Esophagus squamous epithelium (tissue), 5 donors: ENCODE results near the gene CCNL2. TPM values are rescaled to one million over a fixed set of nuclear protein-coding genes. Genes with fewer than 3 reads are reported as not detected.

ENCODE experiments used
- DNase-seq: peaks from one replicate; lab custom pipeline; 2025; lab: John Stamatoyannopoulos, UW
- H3K27ac ChIP-seq, 4 donors: fragments of 200-600 bp; sonication (generic); one replicate each; pipeline ENCODE4 v1.5.1; 2016 to 2019; ENCODE audit warnings: mild to moderate bottlenecking in 1 of 4
- H3K27me3 ChIP-seq, 4 donors: fragments of 200-600 bp; sonication (generic); 1 replicate in 3 of 4; 2 replicates in 1 of 4; pipeline versions ENCODE4 v1.5.1 to v1.6.0; 2017 to 2021; ENCODE audit warnings: antibody characterized with exemption in 1 of 4
- H3K36me3 ChIP-seq, 3 donors: fragments of 200-600 bp; sonication (generic); one replicate each; pipeline ENCODE4 v1.5.1; 2016 to 2019
- H3K4me1 ChIP-seq, 3 donors: fragments of 200-600 bp; sonication (generic); one replicate each; pipeline ENCODE4 v1.5.1; 2017 to 2019
- H3K4me3 ChIP-seq, 4 donors: fragments of 200-600 bp; sonication (generic); 1 replicate in 3 of 4; 2 replicates in 1 of 4; pipeline ENCODE4 v1.5.1; 2016 to 2019; ENCODE audit warnings: mild to moderate bottlenecking in 2 of 4, moderate library complexity in 1 of 4
- H3K9me3 ChIP-seq, 3 donors: fragments of 200-600 bp; sonication (generic); one replicate each; pipeline ENCODE4 v1.5.1; 2016 to 2019
- POLR2A ChIP-seq, 4 donors: fragments of 450-650 bp; IDR thresholded peaks; one replicate each; pipeline ENCODE4 v1.6.1; 2017; ENCODE audit warnings: antibody characterized with exemption in 4 of 4, mild to moderate bottlenecking in 4 of 4, moderate library complexity in 3 of 4
- WGBS, 2 donors: methylation state at CpG; one replicate each; pipeline ENCODE4 v1.1.5; 2018; 5-methylcytosine and 5-hydroxymethylcytosine counted together
- intact Hi-C: fragments of 100-400 bp; cut with DNase I; formaldehyde crosslinking; loops from one replicate; pipeline ENCODE4 v1.15.0; 2022
- total RNA-seq, 4 donors: library from RNA; depleted of rRNA; stranded (reverse); fragments of >200 nt; gene quantifications; one replicate each; pipeline ENCODE4 v1.1.0, GENCODE V29; 2016
- TF ChIP-seq, protein P1 (sequence below), 6 experiments: fragments of 450-650 bp in 4 of 6; fragments of 200-600 bp in 2 of 6; sonication (generic) in 2 of 6; IDR thresholded peaks; one replicate each; pipeline ENCODE4 v1.5.1; 2016 to 2019; ENCODE audit warnings: antibody characterized with exemption in 6 of 6, mild to moderate bottlenecking in 4 of 6, moderate library complexity in 4 of 6
- donor health status: DM: yes; HTN: yes; CAD: no.

The CCNL2 gene
- total RNA-seq, 4 donors from 2014 or later = 42.5 to 213 (median 104) TPM

DNA sequence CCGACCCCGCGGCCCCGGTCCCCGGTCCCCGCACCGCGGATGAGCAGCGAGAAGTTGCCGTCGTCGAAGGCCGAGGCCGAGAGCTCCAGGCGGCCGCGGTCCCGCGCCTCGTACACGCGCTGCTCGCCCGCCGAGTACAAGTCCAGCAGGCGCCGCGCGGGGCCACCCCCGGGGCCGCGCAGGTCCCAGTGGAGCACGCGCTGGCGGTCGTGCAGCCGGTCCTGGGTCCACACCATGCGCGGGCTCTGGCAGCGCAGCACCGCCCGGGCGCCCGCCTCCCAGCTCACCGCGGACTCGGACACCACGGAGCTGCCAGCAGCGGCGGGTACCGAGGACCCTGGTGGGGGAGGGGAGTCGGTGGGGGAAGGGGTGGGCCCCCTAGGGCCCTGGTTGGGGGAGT, 43.7 kb downstream of the CCNL2 start:
- H3K4me1 ChIP-seq = peaks cover 53 to 93% (median 57%) of the 10 kb centered on the region in 3 donors
- no peaks in the 10 kb centered on the region for H3K9me3 ChIP-seq
- H3K27ac ChIP-seq = peak overlapping the region in 3 of 4 donors; percentile 82 to 92 (median 88)
- peak overlapping the region in 2 of 4 donors; percentile 50 to 61 for H3K4me3 ChIP-seq
- no peak for TF ChIP-seq POLR2A (IDR thresholded peaks at IDR 0.05)
- TF ChIP-seq, protein P1, sequence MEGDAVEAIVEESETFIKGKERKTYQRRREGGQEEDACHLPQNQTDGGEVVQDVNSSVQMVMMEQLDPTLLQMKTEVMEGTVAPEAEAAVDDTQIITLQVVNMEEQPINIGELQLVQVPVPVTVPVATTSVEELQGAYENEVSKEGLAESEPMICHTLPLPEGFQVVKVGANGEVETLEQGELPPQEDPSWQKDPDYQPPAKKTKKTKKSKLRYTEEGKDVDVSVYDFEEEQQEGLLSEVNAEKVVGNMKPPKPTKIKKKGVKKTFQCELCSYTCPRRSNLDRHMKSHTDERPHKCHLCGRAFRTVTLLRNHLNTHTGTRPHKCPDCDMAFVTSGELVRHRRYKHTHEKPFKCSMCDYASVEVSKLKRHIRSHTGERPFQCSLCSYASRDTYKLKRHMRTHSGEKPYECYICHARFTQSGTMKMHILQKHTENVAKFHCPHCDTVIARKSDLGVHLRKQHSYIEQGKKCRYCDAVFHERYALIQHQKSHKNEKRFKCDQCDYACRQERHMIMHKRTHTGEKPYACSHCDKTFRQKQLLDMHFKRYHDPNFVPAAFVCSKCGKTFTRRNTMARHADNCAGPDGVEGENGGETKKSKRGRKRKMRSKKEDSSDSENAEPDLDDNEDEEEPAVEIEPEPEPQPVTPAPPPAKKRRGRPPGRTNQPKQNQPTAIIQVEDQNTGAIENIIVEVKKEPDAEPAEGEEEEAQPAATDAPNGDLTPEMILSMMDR (IDR thresholded peaks at IDR 0.05) = no peak
- intact Hi-C loops = no loop called here
- no CpG with 5 or more reads among the region's 52 CpGs for WGBS, 2 donors
- H3K27me3 ChIP-seq = peaks cover 0 to 85% (median 12%) of the 10 kb centered on the region in 4 donors
- peaks cover 0 to 23% (median 0%) of the 10 kb centered on the region in 3 donors for H3K36me3 ChIP-seq
- DNase-seq = no peak

DNA sequence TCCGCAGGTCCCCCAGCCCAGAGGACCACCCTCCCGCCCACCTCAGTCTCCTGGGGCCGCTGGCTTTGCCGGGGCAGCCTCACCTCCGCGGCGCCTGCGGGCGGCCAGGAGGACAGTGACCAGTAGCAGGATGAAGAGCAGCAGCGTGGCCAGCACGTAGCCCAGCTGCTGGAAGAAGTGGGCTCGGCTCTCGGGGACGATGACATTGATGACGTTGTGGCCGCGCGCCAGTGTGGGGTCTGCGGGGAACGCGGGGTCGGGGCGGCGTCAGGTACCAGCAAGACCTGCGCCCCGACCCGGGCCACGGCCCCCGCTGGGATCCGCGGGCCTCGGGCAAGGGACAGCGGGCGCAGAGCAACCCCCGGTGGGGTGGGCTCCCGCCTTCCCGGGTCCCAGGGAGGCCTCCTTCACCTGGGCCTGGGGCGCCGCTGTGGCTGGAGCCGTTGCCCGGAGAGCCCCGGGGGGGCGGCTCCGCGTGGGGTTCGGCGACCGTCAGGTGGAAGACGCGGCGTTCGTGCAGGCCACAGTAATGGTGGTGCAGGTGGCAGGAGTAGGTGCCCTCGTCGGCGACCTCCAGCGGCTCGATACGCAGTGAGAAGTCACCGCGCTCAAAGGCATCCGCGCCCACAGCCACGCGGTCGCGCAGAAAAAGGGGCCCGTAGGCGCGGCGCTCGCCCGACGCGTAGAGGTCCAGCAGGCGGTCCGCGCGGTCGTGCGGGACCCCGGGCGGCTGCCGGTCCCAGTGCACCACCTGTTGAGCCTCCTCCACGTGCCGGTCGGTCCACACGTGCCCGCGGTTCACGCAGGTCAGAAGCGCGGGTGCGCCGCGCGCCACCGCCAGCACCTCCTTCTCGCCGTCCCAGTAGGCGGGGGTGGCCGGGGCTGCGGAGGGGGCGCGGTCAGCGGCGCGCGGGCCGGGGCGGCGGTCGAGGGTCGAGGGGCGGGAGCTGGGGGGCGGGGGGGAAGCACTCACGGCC, 44.6 kb downstream of the CCNL2 start:
- no peak for DNase-seq
- intact Hi-C loops = no loop called here
- H3K27me3 ChIP-seq = peaks cover 0 to 77% (median 12%) of the 10 kb centered on the region in 4 donors
- peaks cover 0 to 23% (median 0%) of the 10 kb centered on the region in 3 donors for H3K36me3 ChIP-seq
- peak overlapping the region in 2 of 4 donors; percentile 50 to 61 for H3K4me3 ChIP-seq
- TF ChIP-seq, protein P1 (IDR thresholded peaks at IDR 0.05) = no peak
- TF ChIP-seq POLR2A (IDR thresholded peaks at IDR 0.05) = no peak
- H3K9me3 ChIP-seq = no peaks in the 10 kb centered on the region
- H3K27ac ChIP-seq = peak overlapping the region in 2 of 4 donors; percentile 88 to 92
- peaks cover 46 to 84% (median 57%) of the 10 kb centered on the region in 3 donors for H3K4me1 ChIP-seq
- 33% methylated on average over 9 of the region's 116 CpGs; no CpG with 5 or more reads in 1 of the 2 donors for WGBS, 2 donors

DNA sequence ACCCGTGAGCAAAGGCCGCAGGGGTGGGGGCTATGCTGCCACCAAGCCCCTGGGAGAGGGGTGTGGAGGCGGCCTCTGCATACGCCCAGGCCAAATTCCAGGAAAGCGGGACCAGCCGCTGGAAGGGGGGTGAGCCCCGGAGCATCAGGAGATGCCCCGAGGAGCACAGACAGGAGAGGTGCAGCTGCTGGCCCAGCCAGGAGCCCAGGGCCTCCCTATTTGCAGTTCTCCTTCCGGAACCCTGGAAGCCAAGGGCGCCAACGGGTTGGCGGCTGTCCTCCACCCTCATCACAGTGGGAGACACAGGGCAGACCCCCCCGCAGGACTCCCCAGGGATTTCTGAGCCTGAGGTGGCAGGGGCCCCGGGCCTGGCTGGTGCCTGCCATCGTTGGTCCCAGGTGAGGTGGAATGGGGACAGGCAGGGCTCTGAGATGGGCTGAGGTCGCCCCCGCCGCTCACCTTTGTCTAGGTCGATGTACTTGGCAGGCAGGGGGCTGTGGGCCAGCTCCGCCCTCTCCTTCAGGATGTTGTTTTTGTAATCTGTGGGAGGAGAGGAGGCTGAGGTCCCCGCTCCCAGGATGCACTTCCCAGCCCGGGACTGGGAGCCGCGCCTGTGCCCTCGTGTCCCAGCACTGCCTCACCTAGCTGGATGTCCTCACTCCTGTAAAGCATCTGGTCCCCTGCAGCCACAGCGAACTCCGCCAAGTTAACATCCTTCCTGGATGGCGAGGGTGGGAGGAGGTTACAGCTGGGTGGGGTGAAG, 45.6 kb downstream of the CCNL2 start:
- H3K4me1 ChIP-seq = peaks cover 38 to 74% (median 56%) of the 10 kb centered on the region in 3 donors
- no peak for TF ChIP-seq POLR2A (IDR thresholded peaks at IDR 0.05)
- TF ChIP-seq, protein P1 (IDR thresholded peaks at IDR 0.05) = no peak
- 20% methylated on average over 9 of the region's 28 CpGs; no CpG with 5 or more reads in 1 of the 2 donors for WGBS, 2 donors
- intact Hi-C loops = no loop called here
- peak overlapping the region in 1 of 4 donors; percentile 61 for H3K4me3 ChIP-seq
- H3K9me3 ChIP-seq = no peaks in the 10 kb centered on the region
- no peak overlapping the region for H3K27ac ChIP-seq
- no peak for DNase-seq
- peaks cover 0 to 67% (median 12%) of the 10 kb centered on the region in 4 donors for H3K27me3 ChIP-seq
- H3K36me3 ChIP-seq = peaks cover 0 to 23% (median 0%) of the 10 kb centered on the region in 3 donors

DNA sequence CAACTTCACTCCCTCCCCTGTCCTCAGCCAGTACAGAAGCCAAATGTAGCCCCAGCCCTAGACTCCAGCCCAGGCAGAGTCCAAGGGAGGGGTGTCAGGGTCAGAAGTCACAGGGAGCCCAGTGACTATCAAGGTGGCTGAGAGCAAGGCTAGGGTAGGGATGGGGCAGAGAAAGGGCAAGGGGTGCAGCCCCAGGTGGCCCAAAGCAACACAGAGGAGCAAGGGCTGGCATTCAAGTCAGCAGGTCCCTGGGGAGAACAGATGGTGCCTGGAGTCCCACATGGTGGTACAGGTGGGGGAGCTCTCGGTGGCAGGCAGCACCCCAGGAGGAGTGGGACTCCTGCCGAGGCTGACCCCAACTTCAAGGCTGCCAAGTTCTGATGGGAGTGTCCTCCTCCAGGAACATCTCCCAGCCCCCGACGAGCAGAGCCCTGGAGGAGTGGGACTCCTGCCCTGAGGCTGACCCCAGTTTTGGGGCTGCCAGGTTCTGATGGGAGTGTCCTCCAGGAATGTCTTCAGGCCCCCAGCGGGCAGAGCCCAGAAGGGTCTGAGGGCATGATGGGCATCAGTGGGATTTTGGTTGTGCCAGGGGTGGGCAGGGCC, 46.2 kb downstream of the CCNL2 start:
- intact Hi-C loops = no loop called here
- H3K4me1 ChIP-seq = peaks cover 39 to 74% (median 56%) of the 10 kb centered on the region in 3 donors
- DNase-seq = no peak
- WGBS, 2 donors = 0% methylated on average over 1 of the region's 5 CpGs; no CpG with 5 or more reads in 1 of the 2 donors
- H3K4me3 ChIP-seq = no peak overlapping the region
- no peaks in the 10 kb centered on the region for H3K9me3 ChIP-seq
- peak overlapping the region in 1 of 4 donors; percentile 76 for H3K27ac ChIP-seq
- no peak for TF ChIP-seq POLR2A (IDR thresholded peaks at IDR 0.05)
- TF ChIP-seq, protein P1 (IDR thresholded peaks at IDR 0.05) = no peak
- peaks cover 0 to 61% (median 12%) of the 10 kb centered on the region in 4 donors for H3K27me3 ChIP-seq
- peaks cover 0 to 23% (median 0%) of the 10 kb centered on the region in 3 donors for H3K36me3 ChIP-seq
